Hindlimb muscle (tissue), 1 donor: ENCODE measurements around the gene DOK6. TPM values are rescaled to one million over a fixed set of nuclear protein-coding genes. Genes with fewer than 3 reads are reported as not detected.

Experiments used
- DNase-seq: peaks from one replicate; pipeline ENCODE4 v3.0.0-alpha.2; 2013
- polyA plus RNA-seq: library from polyadenylated mRNA; unstranded; fragments of 120-200 nt; gene quantifications from one replicate; pipeline ENCODE4 v1.2.1, GENCODE V29; 2013; ENCODE audit not compliant: insufficient read length

Gene DOK6
- polyA plus RNA-seq, 1 donor = 2.9 TPM

DNA sequence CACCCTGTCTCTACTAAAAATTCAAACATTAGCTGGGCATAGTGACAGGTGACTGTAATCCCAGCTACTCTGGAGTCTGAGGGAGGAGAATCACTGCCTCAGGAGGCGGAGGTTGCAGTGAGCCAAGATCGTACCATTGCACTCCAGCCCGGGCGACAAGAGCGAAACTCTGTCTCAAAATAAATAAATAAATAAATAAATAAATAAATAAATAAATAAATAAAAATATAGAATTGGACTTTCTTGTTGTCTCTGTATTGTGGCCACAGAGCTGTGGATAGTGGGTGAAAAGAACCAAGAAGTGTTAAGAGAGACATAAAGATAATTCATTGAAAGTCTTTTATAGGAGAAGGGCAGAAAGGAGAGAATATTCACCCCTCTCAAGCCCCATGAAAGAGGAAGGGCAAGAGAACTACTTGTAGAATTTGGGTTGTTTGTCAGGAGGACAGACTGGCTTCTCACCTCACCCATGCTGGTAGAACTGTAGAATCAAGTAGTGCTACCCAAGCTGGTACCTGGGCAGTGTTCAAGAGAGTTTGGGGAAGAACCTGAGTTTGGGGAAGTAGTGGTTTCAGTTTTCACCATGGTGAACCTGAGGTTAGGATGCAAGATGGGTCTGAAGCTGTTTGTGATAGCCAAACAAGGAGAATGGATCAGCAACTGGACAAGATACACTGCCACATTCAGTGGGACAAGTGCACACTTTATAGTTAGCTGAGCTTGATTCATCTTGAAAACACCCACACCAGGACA, 290.5 kb downstream of the DOK6 start:
- DNase-seq = no peak

DNA sequence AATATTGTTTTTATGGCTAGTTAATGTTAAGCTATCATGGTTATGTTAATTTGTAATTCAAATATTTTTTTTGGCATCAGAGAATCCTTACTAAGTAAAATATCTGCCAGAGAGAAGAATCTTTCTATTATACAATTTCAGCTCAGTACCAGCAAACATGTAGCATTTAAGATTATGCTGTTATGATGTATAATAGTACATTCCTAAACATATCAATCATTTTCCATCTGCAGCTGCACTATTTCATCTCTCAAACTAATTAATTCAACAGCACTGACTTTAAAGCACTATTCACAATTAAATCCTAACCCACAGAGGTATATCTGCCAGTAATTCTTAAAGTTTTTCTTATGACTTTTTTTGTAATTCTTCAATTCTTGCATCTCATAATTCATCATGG, 296.4 kb downstream of the DOK6 start:
- DNase-seq = no peak

DNA sequence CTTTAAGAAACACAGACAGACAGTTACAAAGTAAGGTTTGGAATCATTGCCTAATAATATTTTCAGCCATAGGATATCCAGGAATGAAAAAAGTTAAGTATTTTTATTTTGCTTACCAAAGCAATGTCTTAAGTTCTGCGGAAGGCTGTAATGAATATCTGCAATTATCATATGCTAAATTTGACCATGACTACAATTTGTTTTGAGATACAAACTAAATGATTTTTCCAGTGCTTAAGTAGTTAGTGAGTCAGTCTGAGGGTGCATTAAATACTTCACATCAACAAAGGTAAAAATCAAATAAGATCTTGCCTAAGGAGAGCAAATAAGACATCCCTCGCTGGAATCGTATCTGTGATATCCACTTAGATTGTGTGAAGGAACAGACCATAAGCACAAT, 297.0 kb downstream of the DOK6 start:
- no peak for DNase-seq

DNA sequence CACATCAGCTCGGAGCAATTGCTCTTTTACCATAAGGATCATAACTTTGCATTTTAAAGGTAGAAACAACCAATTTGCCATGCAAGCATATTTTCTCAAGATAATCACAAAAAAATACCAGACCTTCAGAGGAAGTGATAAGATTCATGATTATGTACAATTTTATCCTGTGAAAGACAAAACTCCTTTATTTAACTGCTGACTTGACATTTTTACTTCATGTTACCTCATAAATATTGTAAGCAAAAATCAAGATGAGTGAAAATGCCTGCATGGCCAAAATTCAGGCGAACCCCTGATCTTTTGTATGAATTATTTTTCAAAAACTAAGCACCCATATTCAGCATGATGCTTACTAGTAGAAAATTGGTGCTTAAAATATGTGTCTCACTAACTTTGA, 300.6 kb downstream of the DOK6 start:
- DNase-seq = no peak

DNA sequence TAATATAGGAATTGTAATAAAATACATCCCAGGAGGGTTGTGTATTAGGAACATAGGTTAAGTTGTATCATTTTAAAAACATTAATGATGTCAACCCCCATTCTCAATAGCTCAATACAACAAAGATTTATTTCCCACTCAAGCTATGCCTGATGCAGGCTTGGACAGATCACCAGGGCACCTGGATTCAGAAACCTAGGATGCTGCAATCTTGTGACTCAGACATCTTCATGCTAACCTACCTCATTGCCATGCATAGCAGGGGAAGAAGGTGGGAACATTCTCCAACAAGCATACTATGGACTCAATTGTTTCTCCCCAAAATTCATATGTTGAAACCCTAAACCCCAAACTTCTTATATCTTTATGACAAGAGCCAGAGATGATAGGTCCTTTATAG, 302.8 kb downstream of the DOK6 start:
- DNase-seq = no peak

DNA sequence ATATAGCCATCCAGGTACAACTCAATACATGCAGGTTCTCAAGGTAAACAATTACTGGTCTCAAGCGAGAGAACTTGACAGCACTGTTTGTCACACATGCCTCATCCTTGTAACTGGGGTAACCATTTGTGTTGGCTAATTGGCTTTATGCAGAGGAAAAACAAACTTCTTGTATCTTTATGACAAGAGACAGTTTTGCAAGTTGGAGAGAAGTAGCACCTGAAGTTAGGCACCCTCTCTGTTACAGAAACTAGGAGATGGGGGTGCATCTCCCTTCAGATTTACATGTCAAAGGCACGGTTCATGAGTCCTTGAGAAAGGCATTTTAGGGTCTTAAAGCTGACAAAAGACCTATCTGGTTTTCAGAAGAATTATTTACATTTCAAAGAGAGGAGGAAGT, 305.3 kb downstream of the DOK6 start:
- DNase-seq = no peak

DNA sequence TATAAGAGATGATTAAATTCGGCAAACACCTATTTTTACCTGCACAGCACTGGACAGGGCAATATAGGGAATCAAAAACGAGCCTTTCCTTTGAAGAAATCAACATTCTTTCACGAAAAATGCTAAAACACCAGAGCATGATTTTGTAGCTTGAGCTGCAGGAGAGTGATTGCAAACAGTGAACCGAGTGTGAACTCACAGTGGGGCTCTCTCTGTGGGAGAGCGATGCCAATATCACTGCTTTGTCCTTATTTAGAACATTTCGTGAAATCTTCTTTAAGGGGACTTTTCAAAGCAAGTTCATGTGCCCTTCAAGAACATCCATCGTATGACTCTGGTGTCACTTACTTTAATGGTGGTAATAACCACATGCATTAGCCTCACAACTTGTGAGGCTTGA, 308.2 kb downstream of the DOK6 start:
- DNase-seq = no peak

DNA sequence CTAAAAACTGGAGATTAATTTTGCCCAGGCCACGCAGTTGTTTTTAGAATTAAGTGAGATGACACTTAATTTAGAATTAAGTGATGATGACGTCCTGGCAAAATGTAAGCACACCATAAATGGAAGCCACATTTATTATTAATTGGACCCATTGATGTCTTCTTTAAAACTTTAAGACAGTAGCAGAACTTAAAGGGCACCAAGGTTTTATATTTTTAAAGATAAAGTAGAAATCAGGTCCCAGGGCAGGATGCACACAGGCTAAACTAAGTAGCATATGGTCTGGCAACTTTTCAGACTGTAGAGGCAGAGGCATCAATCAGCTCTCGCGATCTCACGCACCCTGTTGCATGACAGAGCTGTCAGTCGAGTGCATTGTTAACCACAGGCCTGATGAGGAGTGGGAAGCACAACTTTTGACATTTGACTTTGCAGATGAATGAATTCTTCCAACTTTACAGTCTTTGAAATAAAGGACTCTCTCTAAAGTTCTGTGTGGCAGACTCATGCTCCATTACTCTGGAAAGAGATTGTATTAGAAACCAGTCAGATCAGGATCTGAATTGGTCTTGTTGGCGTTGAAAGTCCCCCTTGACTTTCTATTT, 314.6 kb downstream of the DOK6 start:
- no peak for DNase-seq

DNA sequence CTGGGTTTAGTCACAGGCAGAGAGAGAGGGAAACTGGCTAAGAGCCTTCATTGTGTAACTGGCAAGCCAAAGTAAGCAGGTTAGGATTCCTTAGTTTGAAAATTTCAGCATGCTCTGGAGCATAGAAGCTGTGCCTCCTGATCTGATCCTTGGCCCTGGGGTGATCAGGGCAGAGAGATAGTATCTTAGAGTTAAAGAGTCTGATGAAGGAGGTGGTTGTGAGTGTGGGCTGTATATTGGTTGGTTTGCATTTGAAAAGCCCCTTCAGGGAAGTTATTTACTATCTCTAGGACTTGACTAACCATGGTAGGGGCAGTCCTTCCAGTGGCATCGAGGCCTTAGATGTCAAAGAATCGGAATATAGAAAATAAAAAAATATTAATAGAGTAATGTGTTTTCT, 316.9 kb downstream of the DOK6 start:
- no peak for DNase-seq

DNA sequence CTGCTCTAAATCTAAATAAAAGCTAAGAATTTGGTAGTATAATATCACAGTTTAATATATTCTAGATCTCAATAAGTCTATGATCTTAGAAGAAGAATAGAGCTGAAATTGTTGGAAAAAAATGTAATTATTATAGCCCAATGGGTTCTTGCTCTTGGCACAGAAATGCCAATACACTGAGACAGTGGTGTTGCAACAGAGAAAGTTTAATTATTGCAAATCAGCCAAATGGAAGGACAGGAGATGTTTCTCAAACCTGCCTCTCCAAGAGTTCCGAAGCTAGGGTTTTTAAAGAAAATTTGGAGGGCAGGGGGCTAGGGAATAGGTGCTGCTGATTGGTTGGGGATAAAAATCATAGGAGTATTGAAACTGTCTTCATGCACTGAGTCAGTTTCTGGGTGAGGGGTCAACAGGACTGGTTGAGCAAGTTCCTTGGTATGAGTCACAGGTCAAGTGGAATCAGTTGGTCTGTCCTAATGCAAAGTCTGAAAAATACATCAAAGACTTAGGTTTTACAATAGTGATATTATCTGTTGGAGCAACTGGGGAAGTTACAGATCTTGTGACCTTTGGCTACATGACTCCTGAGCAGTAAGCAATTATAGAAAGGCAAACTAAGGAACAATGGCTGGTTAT, 318.3 kb downstream of the DOK6 start:
- no peak for DNase-seq

DNA sequence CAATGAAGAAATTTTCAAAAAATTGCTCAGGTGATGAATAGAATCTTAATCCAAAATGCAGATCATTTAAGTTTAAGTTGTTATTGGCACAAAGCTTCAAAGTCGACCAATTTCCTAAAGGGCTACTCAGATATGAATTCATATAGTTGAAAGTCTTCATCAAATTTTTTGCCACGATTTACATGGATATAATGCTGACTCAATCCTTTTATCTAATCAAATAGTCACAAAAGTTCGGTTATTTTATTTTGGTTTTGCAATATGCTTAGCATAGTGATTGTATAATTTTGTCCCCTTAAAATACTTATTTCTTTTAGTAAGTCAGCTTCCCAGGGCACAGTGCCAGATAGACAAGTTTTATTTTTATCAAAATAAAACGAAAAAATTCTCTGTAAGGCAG, 319.7 kb downstream of the DOK6 start:
- DNase-seq = no peak

DNA sequence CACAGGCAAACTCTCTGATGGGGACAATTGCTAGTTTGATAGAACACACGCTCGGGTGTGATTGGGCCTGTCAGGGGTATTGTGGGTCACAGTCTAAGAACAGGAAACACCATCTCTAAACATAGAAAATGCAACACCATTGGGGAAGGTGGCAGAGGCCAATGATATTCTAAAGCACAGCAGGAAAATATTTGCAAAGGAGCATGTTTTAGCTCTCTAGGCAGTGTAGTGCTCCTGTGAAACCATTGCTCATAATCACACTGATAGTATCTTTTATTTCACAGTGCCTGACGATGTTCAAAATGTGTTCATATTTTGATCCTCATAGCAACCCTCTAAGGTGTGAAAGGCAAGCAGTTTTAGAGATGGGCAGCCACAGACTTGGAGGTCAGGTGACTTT, 322.7 kb downstream of the DOK6 start:
- DNase-seq = no peak

DNA sequence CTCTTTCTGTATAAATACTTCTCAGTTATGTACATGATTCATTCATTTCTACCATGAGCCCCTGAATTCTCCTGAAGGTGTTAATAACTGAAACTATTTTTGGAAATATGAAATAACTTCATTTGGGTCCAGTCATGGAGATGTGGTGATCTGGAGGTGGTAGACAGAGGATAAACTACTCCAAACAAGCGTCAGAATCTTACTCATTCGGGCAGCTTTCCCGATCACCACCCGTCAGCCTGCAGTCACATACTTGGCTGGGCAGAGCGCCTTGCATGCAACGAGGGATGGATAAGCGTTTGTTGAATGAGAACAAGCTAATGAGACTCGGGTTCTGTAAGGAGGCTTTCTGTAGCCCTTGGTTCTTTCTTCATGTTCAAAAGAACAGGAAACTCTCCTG, 324.3 kb downstream of the DOK6 start:
- DNase-seq = no peak

DNA sequence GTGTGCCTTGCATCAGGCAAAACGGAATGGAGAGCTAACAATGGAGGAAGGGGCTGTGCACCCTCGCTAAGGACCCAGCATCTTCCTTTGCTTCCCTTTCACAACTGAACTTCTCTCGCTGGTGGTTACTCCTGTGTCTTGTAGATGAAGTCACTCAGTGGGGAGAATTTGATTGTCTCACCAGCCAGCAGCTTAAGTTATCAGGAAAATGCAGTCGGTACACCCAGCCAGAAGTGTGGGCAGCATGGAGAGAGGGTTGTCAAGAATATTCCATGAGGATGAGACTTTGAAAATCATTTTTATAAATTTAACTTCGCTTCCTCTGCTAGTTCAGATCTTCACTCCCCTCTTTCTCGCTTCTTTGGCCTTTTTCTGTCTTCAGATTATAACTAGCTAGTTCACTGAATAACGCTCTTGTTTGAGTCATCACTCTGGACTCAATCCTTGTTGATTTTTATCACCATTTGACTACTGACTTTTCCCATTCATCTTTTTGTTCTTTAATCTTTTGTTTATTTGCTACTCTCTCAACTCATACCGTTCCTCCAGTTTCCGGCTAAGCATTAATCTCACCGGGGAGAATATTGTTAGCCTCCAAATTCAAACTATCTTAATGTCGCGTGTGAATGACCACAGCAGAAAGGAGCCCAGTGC, 325.3 kb downstream of the DOK6 start:
- DNase-seq = no peak

DNA sequence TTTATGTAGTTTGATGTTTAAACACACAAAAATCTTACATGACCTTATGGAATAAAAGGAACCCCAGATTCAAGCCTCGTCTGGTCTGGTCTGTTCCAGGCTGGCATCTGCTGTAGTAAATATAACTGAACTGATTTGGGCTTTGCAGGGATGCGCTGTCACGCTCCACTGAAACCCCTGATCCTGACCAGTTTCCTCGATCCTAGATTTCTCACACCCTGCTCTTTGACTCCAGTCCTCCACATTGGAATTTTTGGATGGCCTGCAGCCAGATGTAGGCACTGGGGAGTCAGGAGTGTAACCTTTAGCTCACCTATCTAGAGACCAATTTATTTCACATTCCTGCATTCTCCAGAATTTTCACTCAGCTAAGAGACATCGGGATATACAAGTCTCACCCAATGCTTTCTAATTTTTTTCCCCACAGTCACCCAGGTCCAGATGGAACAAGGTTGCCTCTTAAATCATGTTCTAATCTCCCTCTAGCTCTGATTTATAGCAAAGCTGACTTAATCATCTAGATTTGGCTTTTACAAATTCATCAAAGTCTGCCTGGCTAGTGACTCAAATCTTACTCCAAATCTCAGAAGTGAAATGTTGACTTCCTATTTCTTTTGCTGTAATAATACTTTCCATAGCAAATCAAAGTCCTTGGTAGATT, 327.4 kb downstream of the DOK6 start:
- DNase-seq = no peak

DNA sequence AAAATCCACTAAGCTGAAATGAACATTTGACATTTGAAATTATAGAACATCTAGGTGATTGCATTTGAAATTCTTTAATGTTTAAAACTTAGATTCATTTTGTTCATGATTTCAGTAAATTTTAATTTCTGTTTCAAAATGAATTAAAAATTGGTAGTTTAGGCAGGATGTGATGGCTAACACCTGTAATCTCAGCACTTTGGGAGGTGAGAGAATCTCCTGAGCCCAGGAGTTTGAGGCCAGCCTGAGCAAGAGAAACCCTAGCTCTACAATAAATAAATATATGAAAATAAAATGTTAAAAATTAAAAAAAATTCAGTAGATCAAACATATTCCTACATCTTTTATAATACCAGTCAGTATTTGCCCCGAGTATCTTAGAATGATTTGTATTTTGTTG, 330.0 kb downstream of the DOK6 start:
- DNase-seq = no peak

DNA sequence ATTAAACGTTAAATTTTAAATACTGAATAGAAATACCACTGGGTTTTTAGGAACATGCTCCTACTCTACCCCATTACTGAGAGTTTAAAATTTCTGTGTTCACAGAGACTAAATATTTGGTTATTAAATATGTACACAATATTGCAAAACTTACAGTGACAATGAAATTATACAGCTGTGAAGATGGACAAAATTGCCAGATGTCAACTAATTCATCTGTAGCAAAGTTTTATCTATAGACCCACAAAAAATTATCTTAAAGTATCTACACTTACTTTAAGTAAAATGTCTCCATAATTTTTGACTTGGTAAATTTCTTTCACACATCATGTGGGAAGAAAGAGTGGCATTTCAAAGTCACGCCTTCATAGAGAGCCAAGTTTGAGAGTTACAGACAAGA, 333.8 kb downstream of the DOK6 start:
- DNase-seq = no peak

DNA sequence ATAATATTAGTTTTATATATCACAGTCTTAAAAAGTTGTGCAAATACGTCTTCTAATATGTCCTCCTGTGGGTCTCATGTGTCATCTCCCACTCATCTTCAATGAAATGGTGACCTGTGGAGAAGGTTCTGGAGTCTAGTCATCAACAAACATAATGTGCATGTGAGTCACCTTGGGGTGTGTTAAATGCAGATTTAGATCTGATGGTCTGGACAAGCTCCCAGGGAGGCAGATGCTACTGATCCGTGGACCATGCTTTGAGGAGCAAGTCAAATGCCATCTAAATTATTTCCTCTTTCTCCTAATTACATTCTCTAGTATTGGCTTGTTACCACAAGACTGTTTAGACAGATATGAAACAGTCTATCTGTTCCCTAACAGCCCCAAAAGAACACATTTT, 336.0 kb downstream of the DOK6 start:
- DNase-seq = no peak

DNA sequence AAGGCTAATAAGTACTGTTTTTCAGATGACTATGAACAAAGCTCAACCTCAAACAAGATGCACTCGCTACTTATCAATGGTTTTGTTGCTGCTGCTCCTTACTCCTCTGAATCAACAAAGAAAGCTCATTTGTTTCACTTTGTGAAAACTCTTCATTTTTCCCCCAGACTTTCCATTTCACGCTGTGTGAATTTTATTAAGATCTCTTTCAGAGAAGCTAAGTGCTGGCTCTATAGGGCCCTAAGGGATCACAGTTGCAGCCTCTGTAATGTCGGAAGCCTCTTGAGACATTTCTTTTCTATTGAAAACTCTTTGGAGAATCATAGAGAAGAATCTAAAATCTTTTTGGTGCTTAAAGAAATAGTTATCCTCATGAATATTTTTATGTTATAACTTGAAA, 337.2 kb downstream of the DOK6 start:
- DNase-seq = no peak

DNA sequence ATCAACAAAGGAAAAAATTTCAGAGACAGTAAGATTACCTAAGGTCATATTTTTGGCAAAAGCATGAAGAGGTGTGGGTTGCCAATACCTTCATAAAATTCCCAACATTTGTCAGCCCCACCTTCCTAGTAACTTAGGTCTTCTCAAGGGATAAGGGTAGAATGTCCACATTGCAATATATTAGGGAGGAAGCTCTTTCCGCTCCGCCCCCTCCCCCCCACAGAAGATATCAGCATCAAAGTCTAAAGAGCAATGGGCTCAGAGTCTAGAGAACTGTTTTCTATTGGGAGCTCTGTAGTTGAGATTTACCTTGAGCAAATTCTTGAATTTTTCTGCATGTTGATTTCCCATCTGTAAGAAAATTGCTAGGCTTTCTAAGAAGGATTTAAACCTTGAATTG, 346.7 kb downstream of the DOK6 start:
- DNase-seq = no peak

DNA sequence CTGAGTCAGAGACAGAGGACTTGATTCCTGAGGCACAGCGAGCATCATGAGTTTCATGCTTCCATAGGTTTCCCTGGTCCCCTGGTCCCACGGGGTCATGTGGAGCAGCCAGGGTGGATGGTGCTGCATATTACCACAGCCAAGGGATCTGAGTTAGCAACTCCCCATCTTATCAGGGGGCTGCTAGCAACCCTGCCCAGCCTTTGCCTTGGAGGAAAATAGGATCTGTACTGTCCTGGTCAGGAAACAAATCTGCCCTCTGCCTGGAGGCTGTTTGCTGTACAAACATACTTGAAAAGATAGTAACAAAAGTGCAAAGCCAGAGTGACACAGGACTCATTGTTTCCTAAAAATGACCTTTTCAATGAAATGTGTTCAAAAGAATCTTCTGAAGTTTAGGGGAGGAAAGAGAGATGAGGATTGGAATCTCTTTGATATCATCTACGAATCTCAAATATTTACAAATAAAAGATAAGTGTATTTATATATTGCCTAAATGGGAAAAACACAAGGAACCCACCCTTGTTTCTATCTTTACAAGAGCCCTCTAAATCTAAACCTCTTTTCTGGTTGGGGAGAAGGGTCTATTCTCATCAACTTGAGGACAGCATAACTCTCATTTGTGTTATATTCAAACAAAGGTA, 352.2 kb downstream of the DOK6 start:
- DNase-seq = no peak

DNA sequence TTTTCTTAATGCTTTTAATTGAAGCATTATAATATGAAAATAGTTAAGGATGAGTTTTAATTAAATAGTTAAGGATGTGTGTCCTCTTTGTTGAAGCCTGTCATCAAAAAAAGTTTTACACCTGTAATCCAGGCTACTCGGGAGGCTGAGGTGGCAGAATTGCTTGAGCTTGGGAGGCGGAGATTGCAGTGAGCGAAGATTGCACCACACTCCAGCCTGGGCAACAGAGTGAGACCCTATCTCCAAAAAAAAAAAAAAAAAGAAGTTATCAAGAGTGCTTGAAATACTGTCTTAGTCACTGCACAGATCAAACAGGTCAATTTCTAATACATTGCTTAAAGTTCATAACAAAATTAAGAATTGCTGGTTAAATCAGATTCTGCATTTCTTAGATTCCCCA, 353.4 kb downstream of the DOK6 start:
- no peak for DNase-seq

DNA sequence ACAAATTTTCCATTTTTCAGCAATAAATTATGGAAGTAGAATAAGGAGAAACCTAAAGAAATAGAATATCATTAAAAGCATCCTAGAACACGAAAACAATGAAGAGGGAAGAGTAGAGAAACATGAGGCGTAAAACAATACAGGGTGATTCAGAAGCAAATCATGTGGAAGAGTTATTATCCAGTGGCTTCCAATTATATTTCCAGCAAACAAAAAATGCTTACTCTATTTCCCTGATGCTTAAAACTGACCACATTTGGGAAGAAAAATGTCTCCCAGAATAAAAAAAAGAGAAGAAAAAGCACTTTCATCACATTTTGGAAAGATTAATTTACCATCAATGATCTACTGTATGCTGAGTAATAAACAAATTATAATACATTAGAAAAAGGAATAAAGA, 354.4 kb downstream of the DOK6 start:
- DNase-seq = no peak
